Loucy (cell line): Measurements from ENCODE around the gene KLHDC4.
"Not testable (repeated sequence)": the region's sequence is repeated elsewhere in the genome, so short reads cannot be mapped to it uniquely, and the experiment has no call there.

ENCODE experiments used
- H2AFZ ChIP-seq: fragments of 200-600 bp; sonication (generic); 2 replicates; pipeline ENCODE4 v1.6.0; 2016; ENCODE audit warnings: antibody characterized with exemption, mild to moderate bottlenecking, low read length, moderate library complexity
- H3F3A ChIP-seq: fragments of 200-600 bp; 2 replicates; pipeline ENCODE4 v1.6.0; 2016; ENCODE audit warnings: antibody characterized with exemption, low read depth, mild to moderate bottlenecking
- H3K27me3 ChIP-seq: fragments of 200-600 bp; sonication (generic); 2 replicates; pipeline ENCODE4 v1.6.1; 2014; ENCODE audit warnings: low read length, mild to moderate bottlenecking; ENCODE audit not compliant: insufficient read depth, poor library complexity, severe bottlenecking
- H3K36me3 ChIP-seq: fragments of 200-600 bp; sonication (generic); 2 replicates; pipeline ENCODE4 v1.6.1; 2016; ENCODE audit warnings: low read length; ENCODE audit not compliant: insufficient read depth
- H3K4me1 ChIP-seq: fragments of 200-600 bp; sonication (generic); 2 replicates; pipeline ENCODE4 v1.5.1; 2014; ENCODE audit warnings: low read length, mild to moderate bottlenecking; ENCODE audit not compliant: insufficient read depth, poor library complexity, severe bottlenecking
- H3K4me2 ChIP-seq: fragments of 200-600 bp; sonication (generic); 2 replicates; pipeline ENCODE4 v1.6.0; 2014; ENCODE audit warnings: antibody characterized with exemption, low read length, low read depth, mild to moderate bottlenecking; ENCODE audit not compliant: poor library complexity, severe bottlenecking
- H3K4me3 ChIP-seq: fragments of 200-600 bp; sonication (generic); 2 replicates; pipeline ENCODE4 v1.5.1; 2014; ENCODE audit warnings: low read length, mild to moderate bottlenecking, mixed read lengths; ENCODE audit not compliant: poor library complexity, severe bottlenecking
- H3K79me2 ChIP-seq: fragments of 200-600 bp; sonication (generic); 2 replicates; pipeline ENCODE4 v1.6.1; 2014; ENCODE audit warnings: low read length; ENCODE audit not compliant: insufficient read depth
- H3K9ac ChIP-seq: fragments of 200-600 bp; sonication (generic); 2 replicates; pipeline ENCODE4 v1.6.0; 2014; ENCODE audit warnings: mild to moderate bottlenecking, low read depth, low read length, moderate library complexity; ENCODE audit not compliant: poor library complexity, severe bottlenecking
- H3K9me2 ChIP-seq: fragments of 200-600 bp; sonication (generic); replicated peaks from 2 replicates; pipeline ENCODE4 v1.6.1; 2016; ENCODE audit warnings: low read depth, low read length, mixed read lengths
- H3K9me3 ChIP-seq: fragments of 200-600 bp; sonication (generic); 2 replicates; pipeline ENCODE4 v1.6.1; 2014; ENCODE audit warnings: mild to moderate bottlenecking, antibody characterized with exemption, low read length, low read depth; ENCODE audit not compliant: insufficient read depth
- H4K20me1 ChIP-seq: fragments of 200-600 bp; sonication (generic); 2 replicates; pipeline ENCODE4 v1.6.0; 2014; ENCODE audit warnings: antibody characterized with exemption, low read length, mild to moderate bottlenecking; ENCODE audit not compliant: insufficient read depth, poor library complexity, severe bottlenecking
- CTCF ChIP-seq: fragments of 200-600 bp; sonication (generic); conservative IDR thresholded peaks from 2 replicates; pipeline ENCODE4 v1.5.1; 2014; ENCODE audit warnings: mild to moderate bottlenecking, antibody characterized with exemption, low read length
- EZH2phosphoT487 ChIP-seq: fragments of 200-600 bp; IDR thresholded peaks from 2 replicates; pipeline ENCODE4 v1.6.1; 2018; ENCODE audit warnings: antibody characterized with exemption, mild to moderate bottlenecking, moderate library complexity, borderline replicate concordance

The KLHDC4 gene

GRCh38 chr16:87729266-87729954, 36.4 kb downstream of the KLHDC4 start:
- peaks cover 20% of the 10 kb centered on the region; the same call in 1 of the 2 replicates for H3K36me3 ChIP-seq
- no peak overlapping the region for H3K9ac ChIP-seq
- no peaks in the 10 kb centered on the region for H3K4me1 ChIP-seq
- H2AFZ ChIP-seq: no peak overlapping the region
- no peaks in the 10 kb centered on the region for H3F3A ChIP-seq
- H3K9me3 ChIP-seq: no peaks in the 10 kb centered on the region
- no peak overlapping the region for H3K4me3 ChIP-seq
- TF ChIP-seq CTCF: no peak
- no peak for TF ChIP-seq EZH2phosphoT487
- no peaks in the 10 kb centered on the region for H3K9me2 ChIP-seq
- H4K20me1 ChIP-seq: no peaks in the 10 kb centered on the region
- H3K79me2 ChIP-seq: no peaks in the 10 kb centered on the region
- no peaks in the 10 kb centered on the region for H3K27me3 ChIP-seq
- no peak overlapping the region for H3K4me2 ChIP-seq

- Histone ChIP-seq H3K9me2 (no peaks in the 10 kb centered on the region), H3K4me2 (no peak overlapping the region), H3K4me3 (no peak overlapping the region), H3F3A (no peaks in the 10 kb centered on the region), H3K36me3 (peaks cover 20% of the 10 kb centered on the region; the same call in 1 of the 2 replicates), H3K27me3 (no peaks in the 10 kb centered on the region), H2AFZ (no peak overlapping the region), H3K9me3 (no peaks in the 10 kb centered on the region), H3K79me2 (no peaks in the 10 kb centered on the region), H3K4me1 (no peaks in the 10 kb centered on the region), H3K9ac (no peak overlapping the region), H4K20me1 (no peaks in the 10 kb centered on the region)
- TF ChIP-seq EZH2phosphoT487: no peak
- no peak for TF ChIP-seq CTCF
These were observed 37.8 kb downstream of the KLHDC4 start for GRCh38 chr16:87728026-87728425.

- no peaks in the 10 kb centered on the region for H3K4me1 ChIP-seq
- H3K9ac ChIP-seq: no peak overlapping the region
- no peak overlapping the region for H3K4me2 ChIP-seq
- peaks cover 20% of the 10 kb centered on the region; the same call in 1 of the 2 replicates for H3K36me3 ChIP-seq
- H4K20me1 ChIP-seq: no peaks in the 10 kb centered on the region
- TF ChIP-seq EZH2phosphoT487: no peak
- no peak for TF ChIP-seq CTCF
- no peaks in the 10 kb centered on the region for H3K79me2 ChIP-seq
- no peaks in the 10 kb centered on the region for H3F3A ChIP-seq
- no peak overlapping the region for H3K4me3 ChIP-seq
- H3K9me3 ChIP-seq: no peaks in the 10 kb centered on the region
- no peaks in the 10 kb centered on the region for H3K9me2 ChIP-seq
- H3K27me3 ChIP-seq: no peaks in the 10 kb centered on the region
- H2AFZ ChIP-seq: no peak overlapping the region
These were observed 38.4 kb downstream of the KLHDC4 start for GRCh38 chr16:87727346-87727745.

GRCh38 chr16:87726577-87726976, 39.2 kb downstream of the KLHDC4 start:
- H3K9me2 ChIP-seq, H4K20me1 ChIP-seq, H3K9me3 ChIP-seq, H2AFZ ChIP-seq, H3K4me1 ChIP-seq, H3K27me3 ChIP-seq, H3F3A ChIP-seq, H3K79me2 ChIP-seq, H3K9ac ChIP-seq, H3K4me3 ChIP-seq, H3K4me2 ChIP-seq: not testable (repeated sequence)
- H3K36me3 ChIP-seq: peaks cover 17% of the 10 kb centered on the region; the same call in 1 of the 2 replicates
